ENCODE measurements around the gene TNFRSF19.

TNFRSF19 gene

GRCh38 chr13:23600100-23600499 lies 29.9 kb downstream of the TNFRSF19 start:
- ATAC-seq (ENCODE audit: low read depth), result no peak
- no peaks in the 10 kb centered on the region for H3K36me3 ChIP-seq (ENCODE audit: low read depth)
- no peaks in the 10 kb centered on the region for H3K27me3 ChIP-seq (ENCODE audit: insufficient read depth, poor library complexity, severe bottlenecking)
- H3K4me1 ChIP-seq (ENCODE audit: insufficient read depth, poor library complexity, severe bottlenecking), result no peaks in the 10 kb centered on the region
- TF ChIP-seq, protein P1, sequence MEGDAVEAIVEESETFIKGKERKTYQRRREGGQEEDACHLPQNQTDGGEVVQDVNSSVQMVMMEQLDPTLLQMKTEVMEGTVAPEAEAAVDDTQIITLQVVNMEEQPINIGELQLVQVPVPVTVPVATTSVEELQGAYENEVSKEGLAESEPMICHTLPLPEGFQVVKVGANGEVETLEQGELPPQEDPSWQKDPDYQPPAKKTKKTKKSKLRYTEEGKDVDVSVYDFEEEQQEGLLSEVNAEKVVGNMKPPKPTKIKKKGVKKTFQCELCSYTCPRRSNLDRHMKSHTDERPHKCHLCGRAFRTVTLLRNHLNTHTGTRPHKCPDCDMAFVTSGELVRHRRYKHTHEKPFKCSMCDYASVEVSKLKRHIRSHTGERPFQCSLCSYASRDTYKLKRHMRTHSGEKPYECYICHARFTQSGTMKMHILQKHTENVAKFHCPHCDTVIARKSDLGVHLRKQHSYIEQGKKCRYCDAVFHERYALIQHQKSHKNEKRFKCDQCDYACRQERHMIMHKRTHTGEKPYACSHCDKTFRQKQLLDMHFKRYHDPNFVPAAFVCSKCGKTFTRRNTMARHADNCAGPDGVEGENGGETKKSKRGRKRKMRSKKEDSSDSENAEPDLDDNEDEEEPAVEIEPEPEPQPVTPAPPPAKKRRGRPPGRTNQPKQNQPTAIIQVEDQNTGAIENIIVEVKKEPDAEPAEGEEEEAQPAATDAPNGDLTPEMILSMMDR (IDR thresholded peaks at IDR 0.05; ENCODE audit: poor library complexity, severe bottlenecking), result no peak
- DNase-seq (ENCODE audit: low spot score), result no peak
- H3K4me3 ChIP-seq (ENCODE audit: severe bottlenecking), result no peak overlapping the region
- H3K27ac ChIP-seq (ENCODE audit: poor library complexity, severe bottlenecking), result no peak overlapping the region
- no peaks in the 10 kb centered on the region for H3K9me3 ChIP-seq (ENCODE audit: severe bottlenecking)

DNA sequence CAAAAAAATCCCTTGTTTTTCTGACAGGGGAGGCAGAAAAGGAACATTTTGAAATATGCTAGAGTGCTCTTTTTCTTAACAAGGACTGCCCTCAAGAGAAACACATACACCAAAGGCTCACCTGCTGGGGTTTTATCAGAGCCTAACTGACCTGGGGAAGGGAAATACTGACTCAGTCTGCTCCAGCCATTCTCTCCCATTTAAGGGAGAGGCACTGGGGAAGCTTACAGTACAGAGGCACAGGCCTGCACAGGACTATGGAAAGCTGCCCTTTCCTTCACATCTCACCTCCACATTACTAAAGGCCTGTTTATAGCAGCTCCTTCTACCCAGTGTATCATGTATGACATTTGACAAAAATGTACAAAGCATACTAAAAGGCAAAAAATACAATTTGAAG lies 30.3 kb downstream of the TNFRSF19 start:
- Histone ChIP-seq H3K27ac (ENCODE audit: poor library complexity, severe bottlenecking) (no peak overlapping the region), H3K9me3 (ENCODE audit: severe bottlenecking) (no peaks in the 10 kb centered on the region), H3K4me1 (ENCODE audit: insufficient read depth, poor library complexity, severe bottlenecking) (no peaks in the 10 kb centered on the region), H3K27me3 (ENCODE audit: insufficient read depth, poor library complexity, severe bottlenecking) (no peaks in the 10 kb centered on the region), H3K36me3 (ENCODE audit: low read depth) (no peaks in the 10 kb centered on the region), H3K4me3 (ENCODE audit: severe bottlenecking) (no peak overlapping the region)
- DNase-seq (ENCODE audit: low spot score) (no peak), ATAC-seq (ENCODE audit: low read depth) (no peak)
- TF ChIP-seq, protein P1 (IDR thresholded peaks at IDR 0.05; ENCODE audit: poor library complexity, severe bottlenecking), result no peak

DNA sequence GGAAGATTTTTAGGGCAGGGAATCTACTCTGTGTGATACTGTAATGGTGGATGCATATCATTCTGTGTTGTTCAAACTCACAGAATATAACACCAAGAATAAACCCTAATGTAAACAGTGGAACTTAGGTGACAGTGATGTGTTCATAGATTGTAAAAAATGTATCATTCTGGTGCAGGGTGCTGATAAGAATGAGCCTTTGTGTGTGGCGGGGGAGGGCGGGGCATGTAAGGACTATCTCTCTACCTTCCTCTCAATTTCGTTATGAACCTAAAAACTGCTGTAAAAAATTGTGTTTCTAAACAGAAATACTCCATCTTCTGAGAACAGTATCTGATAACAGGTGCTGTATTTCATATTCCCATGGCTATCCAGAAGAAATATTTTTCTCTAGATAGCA lies 35.6 kb downstream of the TNFRSF19 start:
- no peak overlapping the region for H3K27ac ChIP-seq (ENCODE audit: poor library complexity, severe bottlenecking)

GRCh38 chr13:23608138-23608537 lies 37.9 kb downstream of the TNFRSF19 start:
- Histone ChIP-seq H3K27me3 (ENCODE audit: insufficient read depth, poor library complexity, severe bottlenecking) (no peaks in the 10 kb centered on the region), H3K4me3 (ENCODE audit: severe bottlenecking) (no peak overlapping the region), H3K4me1 (ENCODE audit: insufficient read depth, poor library complexity, severe bottlenecking) (peaks cover 5% of the 10 kb centered on the region), H3K36me3 (ENCODE audit: low read depth) (no peaks in the 10 kb centered on the region), H3K9me3 (ENCODE audit: severe bottlenecking) (no peaks in the 10 kb centered on the region), H3K27ac (ENCODE audit: poor library complexity, severe bottlenecking) (no peak overlapping the region)
- TF ChIP-seq, protein P1 (IDR thresholded peaks at IDR 0.05; ENCODE audit: poor library complexity, severe bottlenecking), result no peak
- ATAC-seq (ENCODE audit: low read depth) (no peak), DNase-seq (ENCODE audit: low spot score) (no peak)

More for the DNA sequence above, 35.6 kb downstream of the TNFRSF19 start:
- TF ChIP-seq, protein P1 (IDR thresholded peaks at IDR 0.05; ENCODE audit: poor library complexity, severe bottlenecking), result no peak
- H3K36me3 ChIP-seq (ENCODE audit: low read depth), result no peaks in the 10 kb centered on the region
- peaks cover 5% of the 10 kb centered on the region for H3K4me1 ChIP-seq (ENCODE audit: insufficient read depth, poor library complexity, severe bottlenecking)
- H3K4me3 ChIP-seq (ENCODE audit: severe bottlenecking), result no peak overlapping the region
- ATAC-seq (ENCODE audit: low read depth), result no peak
- no peak for DNase-seq (ENCODE audit: low spot score)
- H3K9me3 ChIP-seq (ENCODE audit: severe bottlenecking), result no peaks in the 10 kb centered on the region
- H3K27me3 ChIP-seq (ENCODE audit: insufficient read depth, poor library complexity, severe bottlenecking), result no peaks in the 10 kb centered on the region

GRCh38 chr13:23608701-23609413 lies 38.6 kb downstream of the TNFRSF19 start:
- DNase-seq (ENCODE audit: low spot score), result no peak
- no peak for ATAC-seq (ENCODE audit: low read depth)
- Histone ChIP-seq H3K9me3 (ENCODE audit: severe bottlenecking) (no peaks in the 10 kb centered on the region), H3K4me1 (ENCODE audit: insufficient read depth, poor library complexity, severe bottlenecking) (peaks cover 5% of the 10 kb centered on the region), H3K27ac (ENCODE audit: poor library complexity, severe bottlenecking) (no peak overlapping the region), H3K4me3 (ENCODE audit: severe bottlenecking) (no peak overlapping the region), H3K36me3 (ENCODE audit: low read depth) (no peaks in the 10 kb centered on the region), H3K27me3 (ENCODE audit: insufficient read depth, poor library complexity, severe bottlenecking) (no peaks in the 10 kb centered on the region)
- TF ChIP-seq, protein P1 (IDR thresholded peaks at IDR 0.05; ENCODE audit: poor library complexity, severe bottlenecking), result no peak
